GM15510 (cell line): ENCODE results near the gene OR10H4.

Experiments
- POLR2A ChIP-seq: IDR thresholded peaks from 3 replicates; pipeline ENCODE4 v1.6.1; 2011; ENCODE audit warnings: borderline replicate concordance; ENCODE audit not compliant: insufficient read length; ENCODE audit errors: extremely low read depth

The OR10H4 gene

GRCh38 chr19:15995536-15995935 lies 46.7 kb downstream of the OR10H4 start:
- no peak for TF ChIP-seq POLR2A

- TF ChIP-seq POLR2A = no peak
These were observed 49.4 kb downstream of the OR10H4 start for GRCh38 chr19:15998166-15998565.
